Mucosa of descending colon (tissue), 3 donors: ENCODE results near the gene TRDN. TPM values are rescaled to one million over a fixed set of nuclear protein-coding genes. Genes with fewer than 3 reads are reported as not detected.

Source experiments
- ATAC-seq: fragments of 200-7000 bp; cut with Tn5 transposase; one replicate; pipeline ENCODE4 v1.9.1; 2020; ENCODE audit warnings: mild to moderate bottlenecking, moderate library complexity
- DNase-seq, 3 donors: peaks; one replicate each; pipeline ENCODE4 v3.0.0-alpha.2; 2020
- H3K36me3 ChIP-seq: fragments of 200-600 bp; one replicate; pipeline ENCODE4 v1.8.0; 2021; ENCODE audit warnings: low read depth, mild to moderate bottlenecking
- H3K4me1 ChIP-seq: fragments of 200-600 bp; one replicate; pipeline ENCODE4 v1.8.0; 2021; ENCODE audit warnings: low read depth, mild to moderate bottlenecking
- H3K4me3 ChIP-seq: fragments of 200-600 bp; one replicate; pipeline ENCODE4 v1.8.0; 2021; ENCODE audit warnings: mild to moderate bottlenecking
- H3K9me3 ChIP-seq: fragments of 200-600 bp; one replicate; pipeline ENCODE4 v1.8.0; 2021; ENCODE audit warnings: mild to moderate bottlenecking
- intact Hi-C, 2 donors: fragments of 100-400 bp; cut with DNase I in 1 of 2; cut with micrococcal nuclease in 1 of 2; formaldehyde crosslinking; loops; one replicate each; pipeline versions ENCODE4 v1.11.0 to v1.11.1; 2022; cut with DNase I, micrococcal nuclease
- total RNA-seq, 3 donors: library from RNA; stranded (reverse); fragmentation: NEBNext Ultra II Directional in 2 of 3; extraction: Animal tissue kit (Norgen Biotek cat#: 25700) in 2 of 3; gene quantifications; one replicate each; pipeline versions ENCODE4 v1.2.1 to v1.2.4, GENCODE V29; 2021 to 2023
- TF ChIP-seq, protein P1 (sequence below): fragments of 200-600 bp; IDR thresholded peaks from one replicate; pipeline ENCODE4 v1.8.0; 2022; ENCODE audit warnings: antibody characterized with exemption, mild to moderate bottlenecking
- donor health status: DM: no; HTN: no; CAD: no; lungs with moderate emphysema.
- donor health status: DM: no; HTN: no; CAD: no.
- donor health status: DM: no; HTN: yes; CAD: no.

The TRDN gene
- total RNA-seq, 3 donors from 2014 or later: 0.12 to 0.51 TPM; not detected in 1

DNA sequence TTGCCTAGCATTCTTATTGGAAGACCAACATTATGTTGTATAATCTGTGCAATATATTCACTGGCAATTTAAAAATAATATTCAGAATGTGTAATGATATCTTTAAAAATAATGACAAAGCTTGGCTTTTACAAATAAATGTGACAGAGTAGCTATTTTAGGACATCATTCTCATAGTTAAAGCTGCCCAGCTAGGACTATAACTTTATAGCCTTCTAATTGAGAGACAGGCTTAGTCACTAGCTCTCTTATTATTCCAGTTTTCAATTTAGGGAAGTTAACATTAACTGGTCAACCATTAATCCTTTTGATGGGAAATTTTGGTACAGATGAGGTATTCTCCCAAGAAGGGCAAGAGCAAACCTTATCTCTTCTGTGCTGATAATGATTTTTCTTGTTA lies 443.5 kb downstream of the TRDN start:
- no peak for DNase-seq
- intact Hi-C loops: no loop called here
- ATAC-seq: no peak
- Histone ChIP-seq H3K36me3 (no peaks in the 10 kb centered on the region), H3K4me1 (no peaks in the 10 kb centered on the region), H3K9me3 (no peaks in the 10 kb centered on the region), H3K4me3 (no peak overlapping the region)
- TF ChIP-seq, protein P1, sequence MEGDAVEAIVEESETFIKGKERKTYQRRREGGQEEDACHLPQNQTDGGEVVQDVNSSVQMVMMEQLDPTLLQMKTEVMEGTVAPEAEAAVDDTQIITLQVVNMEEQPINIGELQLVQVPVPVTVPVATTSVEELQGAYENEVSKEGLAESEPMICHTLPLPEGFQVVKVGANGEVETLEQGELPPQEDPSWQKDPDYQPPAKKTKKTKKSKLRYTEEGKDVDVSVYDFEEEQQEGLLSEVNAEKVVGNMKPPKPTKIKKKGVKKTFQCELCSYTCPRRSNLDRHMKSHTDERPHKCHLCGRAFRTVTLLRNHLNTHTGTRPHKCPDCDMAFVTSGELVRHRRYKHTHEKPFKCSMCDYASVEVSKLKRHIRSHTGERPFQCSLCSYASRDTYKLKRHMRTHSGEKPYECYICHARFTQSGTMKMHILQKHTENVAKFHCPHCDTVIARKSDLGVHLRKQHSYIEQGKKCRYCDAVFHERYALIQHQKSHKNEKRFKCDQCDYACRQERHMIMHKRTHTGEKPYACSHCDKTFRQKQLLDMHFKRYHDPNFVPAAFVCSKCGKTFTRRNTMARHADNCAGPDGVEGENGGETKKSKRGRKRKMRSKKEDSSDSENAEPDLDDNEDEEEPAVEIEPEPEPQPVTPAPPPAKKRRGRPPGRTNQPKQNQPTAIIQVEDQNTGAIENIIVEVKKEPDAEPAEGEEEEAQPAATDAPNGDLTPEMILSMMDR: no peak

DNA sequence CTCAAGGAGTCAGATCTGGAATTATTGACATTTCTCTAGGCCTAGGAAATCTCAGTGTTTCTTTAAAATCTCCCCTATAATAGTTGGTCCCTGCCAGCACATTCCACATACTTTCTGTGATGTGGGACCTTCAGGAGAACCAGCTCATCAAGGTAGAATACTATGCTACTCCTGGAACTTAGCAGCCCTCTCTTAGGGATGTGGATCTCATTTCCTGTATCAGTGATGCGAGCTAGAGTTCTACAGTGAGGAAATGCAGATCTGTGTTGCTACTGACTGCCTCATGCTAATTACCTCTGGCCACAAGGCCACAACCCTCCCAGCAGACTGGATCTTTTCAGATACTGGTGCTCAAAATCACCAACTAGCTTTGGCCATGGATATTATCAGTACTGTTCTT lies 446.9 kb downstream of the TRDN start:
- Histone ChIP-seq H3K4me3 (no peak overlapping the region), H3K36me3 (no peaks in the 10 kb centered on the region), H3K9me3 (no peaks in the 10 kb centered on the region), H3K4me1 (no peaks in the 10 kb centered on the region)
- TF ChIP-seq, protein P1: no peak
- intact Hi-C loops: no loop called here
- no peak for DNase-seq
- ATAC-seq: no peak

DNA sequence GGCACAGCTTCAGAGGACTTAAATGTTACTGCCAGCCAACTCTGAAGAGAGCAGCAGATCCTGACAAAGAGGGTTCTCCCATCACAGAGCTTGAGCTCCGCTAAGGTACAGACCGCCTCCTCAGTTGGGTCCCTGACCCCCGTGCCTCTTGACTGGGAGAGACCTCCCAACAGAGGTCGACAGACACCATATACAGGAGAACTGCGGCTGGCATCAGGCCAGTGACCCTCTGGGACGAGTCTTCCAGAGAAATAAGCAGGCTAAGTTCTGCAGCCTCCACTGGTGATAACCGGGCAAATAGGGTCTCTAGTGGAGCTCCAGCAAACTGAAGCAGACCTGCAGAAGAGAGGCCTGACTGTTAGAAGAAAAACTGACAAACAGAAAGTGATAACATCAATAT lies 453.8 kb downstream of the TRDN start:
- intact Hi-C loops: no loop called here
- no peaks in the 10 kb centered on the region for H3K9me3 ChIP-seq
- TF ChIP-seq, protein P1: no peak
- no peak for ATAC-seq
- H3K4me3 ChIP-seq: no peak overlapping the region
- no peak for DNase-seq
- no peaks in the 10 kb centered on the region for H3K36me3 ChIP-seq
- H3K4me1 ChIP-seq: no peaks in the 10 kb centered on the region

DNA sequence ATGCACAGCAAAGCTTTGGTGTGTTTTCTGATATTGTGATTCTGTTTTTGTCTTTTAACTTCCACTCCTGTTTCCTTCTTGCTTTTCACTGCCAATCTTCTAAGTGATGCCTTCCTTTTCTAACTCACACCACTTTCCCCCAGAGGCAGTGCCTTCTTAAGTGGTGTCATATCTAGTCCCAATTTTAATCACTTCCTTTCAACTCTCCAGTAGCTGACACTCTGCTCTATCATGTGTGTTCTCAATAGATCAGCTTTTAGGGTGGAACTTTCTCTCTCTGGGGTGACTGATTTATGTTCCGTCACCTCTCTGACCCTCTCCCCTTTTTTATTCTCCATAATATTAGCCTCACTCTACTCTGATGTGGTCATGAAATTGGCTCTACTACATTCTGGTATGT lies 460.0 kb downstream of the TRDN start:
- H3K9me3 ChIP-seq: no peaks in the 10 kb centered on the region
- intact Hi-C loops: no loop called here
- no peak for ATAC-seq

DNA sequence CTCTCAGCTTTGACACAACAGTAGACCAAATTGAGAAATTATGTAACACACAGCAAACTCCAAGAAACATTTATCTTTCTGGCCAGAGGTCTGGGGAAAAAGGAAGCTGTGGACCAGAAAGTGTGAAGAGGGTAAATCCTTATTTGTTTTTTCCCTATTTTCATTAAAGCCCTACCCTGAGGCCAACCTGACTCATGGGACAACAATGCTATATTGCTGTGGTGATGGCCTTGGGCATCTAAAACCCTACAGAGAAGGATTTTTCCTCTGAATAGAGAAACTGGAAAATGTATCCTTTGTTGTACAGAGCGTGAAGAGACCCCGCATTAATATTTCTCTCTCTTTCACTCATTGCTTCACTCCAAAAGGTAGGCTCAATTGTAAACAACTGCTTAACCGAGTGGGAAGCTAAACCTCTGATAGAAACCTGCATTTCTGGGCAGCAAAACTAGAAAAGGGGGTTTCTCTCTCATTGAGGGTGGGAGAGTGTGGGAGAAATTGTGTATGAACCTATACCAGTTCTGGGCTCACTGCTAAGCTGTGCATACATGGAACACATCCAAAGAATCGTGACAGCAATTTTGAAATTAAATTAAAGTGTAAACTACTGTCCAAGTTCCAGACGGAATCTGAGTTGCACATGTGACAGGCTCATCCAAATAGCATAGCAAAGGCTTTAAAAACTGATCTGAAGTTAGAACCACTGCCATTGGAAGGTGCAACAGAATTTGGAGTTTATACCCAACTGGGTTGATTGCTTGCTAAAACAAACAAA lies 465.2 kb downstream of the TRDN start:
- ATAC-seq (no peak), DNase-seq (no peak)
- Histone ChIP-seq H3K4me3 (no peak overlapping the region), H3K9me3 (no peaks in the 10 kb centered on the region), H3K36me3 (no peaks in the 10 kb centered on the region), H3K4me1 (no peaks in the 10 kb centered on the region)
- intact Hi-C loops: no loop called here
- TF ChIP-seq, protein P1: no peak

More for the DNA sequence above, 460.0 kb downstream of the TRDN start:
- no peak for DNase-seq
- TF ChIP-seq, protein P1: no peak
- no peaks in the 10 kb centered on the region for H3K4me1 ChIP-seq
- no peak overlapping the region for H3K4me3 ChIP-seq
- H3K36me3 ChIP-seq: no peaks in the 10 kb centered on the region

DNA sequence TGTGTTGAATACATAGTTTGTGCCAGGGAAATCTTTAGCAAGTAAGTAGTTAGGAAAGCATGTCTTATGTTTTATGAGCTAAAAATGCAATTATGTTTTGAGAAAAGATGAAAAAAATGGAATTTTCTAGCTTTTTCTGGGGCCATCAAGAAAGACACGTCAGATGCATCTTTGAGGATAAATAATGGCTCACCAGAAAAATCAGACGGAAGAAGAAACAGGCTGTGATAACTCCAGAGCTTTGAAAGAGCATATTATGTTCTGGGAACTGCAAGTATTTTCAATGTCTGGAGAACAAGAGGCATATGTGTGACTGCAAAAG lies 467.0 kb downstream of the TRDN start:
- Histone ChIP-seq H3K4me3 (no peak overlapping the region), H3K9me3 (no peaks in the 10 kb centered on the region), H3K4me1 (no peaks in the 10 kb centered on the region), H3K36me3 (no peaks in the 10 kb centered on the region)
- TF ChIP-seq, protein P1: no peak
- no peak for DNase-seq
- intact Hi-C loops: no loop called here
- ATAC-seq: no peak
